T-helper 1 cell treated with Interleukin-12 subunit alpha and Interleukin-12 subunit beta and Interleukin-4 antibody, amounts not matched to agents 30 ng/mL and 1 ng/mL, for 36 hours (primary cell): ENCODE results near the gene UCP2. TPM values are rescaled to one million over a fixed set of nuclear protein-coding genes. Genes with fewer than 3 reads are reported as not detected.

Experiments
- intact Hi-C: fragments of 100-400 bp; cut with micrococcal nuclease; formaldehyde crosslinking; loops from one replicate; pipeline ENCODE4 v1.15.1; 2024
- total RNA-seq: library from RNA; stranded (reverse); gene quantifications from 2 replicates; pipeline ENCODE4 v1.2.3, GENCODE V29; 2022

UCP2 gene
- total RNA-seq, 1 donor from 2014 or later: 494 TPM

- intact Hi-C loops: no loop called here
Observed at GRCh38 chr11:73972620-73973449, 9.8 kb downstream of the UCP2 start.

- intact Hi-C loops: no loop called here
Observed at GRCh38 chr11:73972187-73972586, 10.5 kb downstream of the UCP2 start.

- intact Hi-C loops: no loop called here
Observed at GRCh38 chr11:73971175-73971719, 11.4 kb downstream of the UCP2 start.

GRCh38 chr11:73969991-73970800 is 12.4 kb downstream of the UCP2 start:
- intact Hi-C loops: no loop called here

GRCh38 chr11:73969091-73969490 is 13.6 kb downstream of the UCP2 start:
- intact Hi-C loops: no loop called here

GRCh38 chr11:73968356-73968966 is 14.2 kb downstream of the UCP2 start:
- intact Hi-C loops: no loop called here

- intact Hi-C loops: loop anchor here (2.0 kb wide), 1 partner anchor 39 kb away; no protein-coding TSS in a partner anchor
Observed at GRCh38 chr11:73965764-73966121, 16.9 kb downstream of the UCP2 start.

GRCh38 chr11:73965076-73965763 is 17.4 kb downstream of the UCP2 start:
- intact Hi-C loops: loop anchor here (2.0 kb wide), 1 partner anchor 40 kb away; no protein-coding TSS in a partner anchor

GRCh38 chr11:73963861-73964260 is 18.8 kb downstream of the UCP2 start:
- intact Hi-C loops: loop anchor here (1.0 to 2.0 kb wide), 10 partner anchors 10 to 485 kb away; partner anchors contain the start of genes C2CD3 and PPME1

GRCh38 chr11:73962101-73962705 is 20.4 kb downstream of the UCP2 start:
- intact Hi-C loops: no loop called here

GRCh38 chr11:73961321-73961720 is 21.3 kb downstream of the UCP2 start:
- intact Hi-C loops: no loop called here

GRCh38 chr11:73958521-73959141 is 24.0 kb downstream of the UCP2 start:
- intact Hi-C loops: no loop called here

GRCh38 chr11:73957654-73958361 is 24.8 kb downstream of the UCP2 start:
- intact Hi-C loops: no loop called here

- intact Hi-C loops: no loop called here
Observed at GRCh38 chr11:73956876-73957653, 25.6 kb downstream of the UCP2 start.

- intact Hi-C loops: no loop called here
Observed at GRCh38 chr11:73951797-73952196, 30.8 kb downstream of the UCP2 start.

GRCh38 chr11:73950869-73951710 is 31.6 kb downstream of the UCP2 start, which contains the start of gene DNAJB13:
TSS of gene DNAJB13 (plus strand) at chr11:73951026. CDS start at chr11:73951070, 44 bp downstream.
- intact Hi-C loops: no loop called here

GRCh38 chr11:73949912-73950311 is 32.7 kb downstream of the UCP2 start:
- intact Hi-C loops: no loop called here

- intact Hi-C loops: no loop called here
Observed at GRCh38 chr11:73949246-73949645, 33.4 kb downstream of the UCP2 start.
